ENCODE results near the gene PRLR.

DNA sequence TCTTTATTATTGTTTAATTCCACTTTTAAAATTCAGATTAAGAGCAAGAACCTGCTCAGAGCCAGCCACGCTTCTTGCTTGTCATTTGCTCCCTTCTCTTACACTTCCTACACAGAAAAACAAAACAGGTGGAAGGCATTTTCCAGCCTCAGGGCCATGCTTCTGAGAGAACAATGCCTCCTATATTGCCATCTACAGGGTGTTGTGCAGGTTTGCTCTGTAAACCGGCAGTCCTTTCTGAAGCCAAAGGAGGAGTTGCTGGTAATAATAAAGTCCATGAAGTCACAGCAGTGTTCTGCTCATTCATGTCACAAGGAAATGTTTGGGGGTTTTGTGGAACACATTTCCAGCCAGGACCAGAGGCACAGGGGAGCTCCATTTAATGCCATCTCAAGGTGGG lies 16.1 kb upstream of the PRLR start:
- TF ChIP-seq POLR2AphosphoS5 (IDR thresholded peaks at IDR 0.05; ENCODE audit: borderline replicate concordance, low read depth, low read length) (no peak), EZH2 (IDR thresholded peaks at IDR 0.05) (no peak), FOXP2 (optimal IDR thresholded peaks at IDR 0.05; ENCODE audit: control extremely low read depth, extremely low read length, insufficient read depth) (no peak)

Data from SK-N-MC (cell line).